ENCODE measurements around the gene THAP12. TPM values are rescaled to one million over a fixed set of nuclear protein-coding genes. Genes with fewer than 3 reads are reported as not detected.
A peak's percentile ranks its signal among the peaks of the same experiment; 100 is the strongest.

THAP12 gene
- total and polyA plus RNA-seq, 10 of the 15 experiments (the other 5 are each of a cell fraction or from before 2014, with no cell fraction given): 12.6 to 45.6 (median 22.3) TPM

DNA sequence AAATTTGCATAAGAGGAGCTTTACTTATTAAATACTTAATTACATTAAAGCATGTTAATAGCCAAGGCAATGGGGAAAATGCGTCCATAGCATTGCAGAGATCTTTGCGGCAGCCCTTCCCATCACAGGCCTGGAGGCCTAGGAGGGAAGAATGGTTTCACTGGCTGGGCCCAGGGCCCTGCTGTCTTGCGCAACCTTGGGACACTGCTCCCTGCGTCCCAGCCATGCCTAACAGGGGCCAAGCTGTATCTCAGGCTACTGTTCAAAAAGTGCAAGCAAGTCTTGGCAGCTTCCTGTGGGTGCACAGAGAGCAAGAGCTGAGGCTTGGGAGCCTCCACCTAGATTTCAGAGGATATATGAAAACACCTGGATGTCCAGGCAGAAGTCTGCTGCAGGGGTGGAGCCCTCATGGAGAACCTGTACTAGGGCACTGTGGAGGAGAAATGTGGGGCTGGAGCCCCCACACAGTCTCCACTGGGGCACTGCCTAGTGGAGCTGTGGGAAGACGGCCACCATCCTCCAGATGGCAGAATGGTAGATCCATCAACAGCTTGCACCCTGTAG is 46.0 kb downstream of the THAP12 start:
- Histone ChIP-seq H2AFZ (ENCODE audit: control insufficient read depth, low read depth, low read length) (no peak overlapping the region), H4K20me1 (ENCODE audit: control insufficient read depth, insufficient read depth) (no peaks in the 10 kb centered on the region), H3K36me3 (ENCODE audit: control insufficient read depth in 2 of 2, insufficient read depth in 2 of 2, low read length in 1 of 2) (no peaks in the 10 kb centered on the region), H3K27ac (ENCODE audit: control insufficient read depth, insufficient read depth) (no peak overlapping the region), H3K4me2 (ENCODE audit: control insufficient read depth, insufficient read depth) (no peak overlapping the region), H3K79me2 (ENCODE audit: control insufficient read depth, insufficient read depth, low read length) (no peaks in the 10 kb centered on the region), H3K9me3 (replicated peaks; ENCODE audit: control insufficient read depth, insufficient read depth, low read length) (peaks cover 10% of the 10 kb centered on the region; the same call in 2 of the 3 replicates), H3K9ac (ENCODE audit: control insufficient read depth, insufficient read depth, low read length) (no peak overlapping the region), H3K4me1 (ENCODE audit: control insufficient read depth, insufficient read depth, low read length) (no peaks in the 10 kb centered on the region), H3K27me3 (replicated peaks in 1 of 2; ENCODE audit: control insufficient read depth in 2 of 2, insufficient read depth in 2 of 2, low read length in 1 of 2) (no peaks in the 10 kb centered on the region), H3K4me3 (no peak overlapping the region)
- 71% methylated on average over 5 of the region's 5 CpGs for WGBS (ENCODE audit: insufficient coverage, insufficient replicate concordance, low lambda C conversion rate, missing lambda C conversion rate)
- ChIA-PET POLR2A (no interaction called here), RAD21 (ENCODE audit: unreplicated experiment) (no interaction called here), CTCF (no interaction called here), SMC1A (ENCODE audit: uncharacterized antibody, unreplicated experiment) (no interaction called here)
- FAIRE-seq: no peak
- TF ChIP-seq, protein P1, sequence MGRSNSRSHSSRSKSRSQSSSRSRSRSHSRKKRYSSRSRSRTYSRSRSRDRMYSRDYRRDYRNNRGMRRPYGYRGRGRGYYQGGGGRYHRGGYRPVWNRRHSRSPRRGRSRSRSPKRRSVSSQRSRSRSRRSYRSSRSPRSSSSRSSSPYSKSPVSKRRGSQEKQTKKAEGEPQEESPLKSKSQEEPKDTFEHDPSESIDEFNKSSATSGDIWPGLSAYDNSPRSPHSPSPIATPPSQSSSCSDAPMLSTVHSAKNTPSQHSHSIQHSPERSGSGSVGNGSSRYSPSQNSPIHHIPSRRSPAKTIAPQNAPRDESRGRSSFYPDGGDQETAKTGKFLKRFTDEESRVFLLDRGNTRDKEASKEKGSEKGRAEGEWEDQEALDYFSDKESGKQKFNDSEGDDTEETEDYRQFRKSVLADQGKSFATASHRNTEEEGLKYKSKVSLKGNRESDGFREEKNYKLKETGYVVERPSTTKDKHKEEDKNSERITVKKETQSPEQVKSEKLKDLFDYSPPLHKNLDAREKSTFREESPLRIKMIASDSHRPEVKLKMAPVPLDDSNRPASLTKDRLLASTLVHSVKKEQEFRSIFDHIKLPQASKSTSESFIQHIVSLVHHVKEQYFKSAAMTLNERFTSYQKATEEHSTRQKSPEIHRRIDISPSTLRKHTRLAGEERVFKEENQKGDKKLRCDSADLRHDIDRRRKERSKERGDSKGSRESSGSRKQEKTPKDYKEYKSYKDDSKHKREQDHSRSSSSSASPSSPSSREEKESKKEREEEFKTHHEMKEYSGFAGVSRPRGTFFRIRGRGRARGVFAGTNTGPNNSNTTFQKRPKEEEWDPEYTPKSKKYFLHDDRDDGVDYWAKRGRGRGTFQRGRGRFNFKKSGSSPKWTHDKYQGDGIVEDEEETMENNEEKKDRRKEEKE (IDR thresholded peaks at IDR 0.05): no peak
- 0 out of 2 replicates have a peak, but pooled peaks have one; percentile 55 for TF ChIP-seq CBX5 (IDR thresholded peaks at IDR 0.05; ENCODE audit: low read depth)
- in situ Hi-C loops (cut with MboI): no loop called here
- no peak for ATAC-seq
- intact Hi-C loops (cut with micrococcal nuclease; ENCODE audit: unreplicated experiment): no loop called here
- DNase-seq (ENCODE audit: low read depth, low spot score): no peak
- BruUV-seq (replicated peaks): no TSS peak

DNA sequence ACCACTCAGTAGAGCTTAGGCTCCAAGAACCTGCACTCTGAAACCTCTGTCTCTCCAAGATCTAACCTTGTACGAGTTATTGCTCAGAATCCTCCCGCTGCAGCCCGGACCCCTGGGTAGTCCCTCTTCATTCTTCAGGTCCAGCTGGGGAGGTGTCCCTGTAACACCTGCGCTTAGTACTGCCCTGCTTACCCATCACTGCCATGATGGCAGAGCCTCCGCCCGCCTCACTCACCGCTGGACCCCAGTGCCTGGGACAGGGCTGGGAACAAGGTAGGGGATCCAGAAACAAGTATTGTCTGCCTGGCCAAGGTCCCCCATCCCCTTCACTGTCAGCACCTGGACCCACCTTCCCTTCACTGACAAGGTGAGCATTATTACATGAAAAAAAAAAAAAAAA is 50.3 kb downstream of the THAP12 start:
- Histone ChIP-seq H3K4me2 (ENCODE audit: control insufficient read depth, insufficient read depth) (no peak overlapping the region), H4K20me1 (ENCODE audit: control insufficient read depth, insufficient read depth) (no peaks in the 10 kb centered on the region), H3K27me3 (replicated peaks in 1 of 2; ENCODE audit: control insufficient read depth in 2 of 2, insufficient read depth in 2 of 2, low read length in 1 of 2) (no peaks in the 10 kb centered on the region; a peak in 3 of 4 replicates), H3K36me3 (ENCODE audit: control insufficient read depth in 2 of 2, insufficient read depth in 2 of 2, low read length in 1 of 2) (no peaks in the 10 kb centered on the region), H3K4me1 (ENCODE audit: control insufficient read depth, insufficient read depth, low read length) (no peaks in the 10 kb centered on the region), H3K79me2 (ENCODE audit: control insufficient read depth, insufficient read depth, low read length) (no peaks in the 10 kb centered on the region), H3K4me3 (no peak overlapping the region), H3K9ac (ENCODE audit: control insufficient read depth, insufficient read depth, low read length) (no peak overlapping the region), H3K27ac (ENCODE audit: control insufficient read depth, insufficient read depth) (no peak overlapping the region), H2AFZ (ENCODE audit: control insufficient read depth, low read depth, low read length) (no peak overlapping the region), H3K9me3 (replicated peaks; ENCODE audit: control insufficient read depth, insufficient read depth, low read length) (peaks cover 10% of the 10 kb centered on the region; the same call in 2 of the 3 replicates)
- 49% methylated on average over 7 of the region's 7 CpGs for WGBS (ENCODE audit: insufficient coverage, insufficient replicate concordance, low lambda C conversion rate, missing lambda C conversion rate)
- CTCF ChIA-PET: interaction anchor here (2.0 kb wide), 1 partner anchor 12 kb away, joined by 6 read pairs; no protein-coding TSS in a partner anchor
- RAD21 ChIA-PET (ENCODE audit: unreplicated experiment): no interaction called here
- SMC1A ChIA-PET (ENCODE audit: uncharacterized antibody, unreplicated experiment): no interaction called here
- in situ Hi-C loops (cut with MboI) (no loop called here), intact Hi-C loops (cut with micrococcal nuclease; ENCODE audit: unreplicated experiment) (no loop called here)
- no peak for DNase-seq (ENCODE audit: low read depth, low spot score)
- FAIRE-seq: no peak
- POLR2A ChIA-PET: no interaction called here
- BruUV-seq (replicated peaks): no TSS peak
- no peak for ATAC-seq
- TF ChIP-seq WRNIP1 (IDR thresholded peaks at IDR 0.05; ENCODE audit: borderline replicate concordance, low read depth, low read length) (no peak), MEF2B (IDR thresholded peaks at IDR 0.05; ENCODE audit: partially characterized antibody, poor library complexity, severe bottlenecking) (no peak), NR2C2 (IDR thresholded peaks at IDR 0.05; ENCODE audit: borderline replicate concordance, control insufficient read depth, insufficient read length, low read depth) (no peak), TCF7 (IDR thresholded peaks at IDR 0.05; ENCODE audit: borderline replicate concordance) (no peak), CBX5 (IDR thresholded peaks at IDR 0.05; ENCODE audit: low read depth) (no peak), RUNX3 (IDR thresholded peaks at IDR 0.05; ENCODE audit: low read length) (no peak)
- TF ChIP-seq, protein P2, sequence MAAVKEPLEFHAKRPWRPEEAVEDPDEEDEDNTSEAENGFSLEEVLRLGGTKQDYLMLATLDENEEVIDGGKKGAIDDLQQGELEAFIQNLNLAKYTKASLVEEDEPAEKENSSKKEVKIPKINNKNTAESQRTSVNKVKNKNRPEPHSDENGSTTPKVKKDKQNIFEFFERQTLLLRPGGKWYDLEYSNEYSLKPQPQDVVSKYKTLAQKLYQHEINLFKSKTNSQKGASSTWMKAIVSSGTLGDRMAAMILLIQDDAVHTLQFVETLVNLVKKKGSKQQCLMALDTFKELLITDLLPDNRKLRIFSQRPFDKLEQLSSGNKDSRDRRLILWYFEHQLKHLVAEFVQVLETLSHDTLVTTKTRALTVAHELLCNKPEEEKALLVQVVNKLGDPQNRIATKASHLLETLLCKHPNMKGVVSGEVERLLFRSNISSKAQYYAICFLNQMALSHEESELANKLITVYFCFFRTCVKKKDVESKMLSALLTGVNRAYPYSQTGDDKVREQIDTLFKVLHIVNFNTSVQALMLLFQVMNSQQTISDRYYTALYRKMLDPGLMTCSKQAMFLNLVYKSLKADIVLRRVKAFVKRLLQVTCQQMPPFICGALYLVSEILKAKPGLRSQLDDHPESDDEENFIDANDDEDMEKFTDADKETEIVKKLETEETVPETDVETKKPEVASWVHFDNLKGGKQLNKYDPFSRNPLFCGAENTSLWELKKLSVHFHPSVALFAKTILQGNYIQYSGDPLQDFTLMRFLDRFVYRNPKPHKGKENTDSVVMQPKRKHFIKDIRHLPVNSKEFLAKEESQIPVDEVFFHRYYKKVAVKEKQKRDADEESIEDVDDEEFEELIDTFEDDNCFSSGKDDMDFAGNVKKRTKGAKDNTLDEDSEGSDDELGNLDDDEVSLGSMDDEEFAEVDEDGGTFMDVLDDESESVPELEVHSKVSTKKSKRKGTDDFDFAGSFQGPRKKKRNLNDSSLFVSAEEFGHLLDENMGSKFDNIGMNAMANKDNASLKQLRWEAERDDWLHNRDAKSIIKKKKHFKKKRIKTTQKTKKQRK (IDR thresholded peaks at IDR 0.05; ENCODE audit: low read depth, low read length): no peak

Data from GM12878 (cell line).